Esophagus squamous epithelium (tissue), 4 donors: ENCODE data around the gene PDK4.

ENCODE experiments used
- POLR2A ChIP-seq, 4 donors: fragments of 450-650 bp; IDR thresholded peaks; one replicate each; pipeline ENCODE4 v1.6.1; 2017; ENCODE audit warnings: antibody characterized with exemption in 4 of 4, mild to moderate bottlenecking in 4 of 4, moderate library complexity in 3 of 4
- TF ChIP-seq, protein P1 (sequence below), 6 experiments: fragments of 450-650 bp in 4 of 6; fragments of 200-600 bp in 2 of 6; sonication (generic) in 2 of 6; IDR thresholded peaks; one replicate each; pipeline ENCODE4 v1.5.1; 2016 to 2019; ENCODE audit warnings: antibody characterized with exemption in 6 of 6, mild to moderate bottlenecking in 4 of 6, moderate library complexity in 4 of 6

GRCh38 chr7:95569720-95570119 lies 26.6 kb downstream of the PDK4 start:
- TF ChIP-seq, protein P1, sequence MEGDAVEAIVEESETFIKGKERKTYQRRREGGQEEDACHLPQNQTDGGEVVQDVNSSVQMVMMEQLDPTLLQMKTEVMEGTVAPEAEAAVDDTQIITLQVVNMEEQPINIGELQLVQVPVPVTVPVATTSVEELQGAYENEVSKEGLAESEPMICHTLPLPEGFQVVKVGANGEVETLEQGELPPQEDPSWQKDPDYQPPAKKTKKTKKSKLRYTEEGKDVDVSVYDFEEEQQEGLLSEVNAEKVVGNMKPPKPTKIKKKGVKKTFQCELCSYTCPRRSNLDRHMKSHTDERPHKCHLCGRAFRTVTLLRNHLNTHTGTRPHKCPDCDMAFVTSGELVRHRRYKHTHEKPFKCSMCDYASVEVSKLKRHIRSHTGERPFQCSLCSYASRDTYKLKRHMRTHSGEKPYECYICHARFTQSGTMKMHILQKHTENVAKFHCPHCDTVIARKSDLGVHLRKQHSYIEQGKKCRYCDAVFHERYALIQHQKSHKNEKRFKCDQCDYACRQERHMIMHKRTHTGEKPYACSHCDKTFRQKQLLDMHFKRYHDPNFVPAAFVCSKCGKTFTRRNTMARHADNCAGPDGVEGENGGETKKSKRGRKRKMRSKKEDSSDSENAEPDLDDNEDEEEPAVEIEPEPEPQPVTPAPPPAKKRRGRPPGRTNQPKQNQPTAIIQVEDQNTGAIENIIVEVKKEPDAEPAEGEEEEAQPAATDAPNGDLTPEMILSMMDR (IDR thresholded peaks at IDR 0.05), result no peak
- no peak for TF ChIP-seq POLR2A (IDR thresholded peaks at IDR 0.05)
